Liver (tissue), 3 donors: ENCODE measurements around the gene TNFRSF12A.

ENCODE experiments used
- FOXA1 ChIP-seq: IDR thresholded peaks from 2 replicates; pipeline ENCODE4 v1.6.1; 2016; ENCODE audit warnings: antibody characterized with exemption
- HNF4A ChIP-seq, 2 donors: conservative IDR thresholded peaks; 2 replicates each; pipeline ENCODE4 v1.6.1; 2016; ENCODE audit warnings: antibody characterized with exemption in 2 of 2, mild to moderate bottlenecking in 2 of 2
- JUND ChIP-seq, 2 donors: IDR thresholded peaks; 2 replicates each; pipeline ENCODE4 v1.6.1; 2016; ENCODE audit warnings: antibody characterized with exemption in 2 of 2
- NR2F2 ChIP-seq: IDR thresholded peaks from 2 replicates; pipeline ENCODE4 v1.6.1; 2016; ENCODE audit warnings: antibody characterized with exemption
- RAD21 ChIP-seq, 2 donors: IDR thresholded peaks; 2 replicates each; pipeline ENCODE4 v1.6.1; 2016; ENCODE audit warnings: antibody characterized with exemption in 2 of 2, mild to moderate bottlenecking in 2 of 2
- RXRA ChIP-seq, 2 donors: IDR thresholded peaks; 2 replicates each; pipeline ENCODE4 v1.6.1; 2017 to 2018; ENCODE audit warnings: antibody characterized with exemption in 2 of 2, mild to moderate bottlenecking in 1 of 2
- SP1 ChIP-seq: IDR thresholded peaks from 2 replicates; pipeline ENCODE4 v1.6.1; 2018; ENCODE audit warnings: antibody characterized with exemption, mild to moderate bottlenecking
- TAF1 ChIP-seq: conservative IDR thresholded peaks from 2 replicates; pipeline ENCODE4 v1.6.1; 2016; ENCODE audit warnings: antibody characterized with exemption, mild to moderate bottlenecking
- YY1 ChIP-seq: IDR thresholded peaks from 2 replicates; pipeline ENCODE4 v1.6.1; 2016; ENCODE audit warnings: antibody characterized with exemption, mild to moderate bottlenecking
- TF ChIP-seq, protein P1 (sequence below): fragments of 150-350 bp; IDR thresholded peaks from 2 replicates; pipeline ENCODE4 v1.5.1; 2017; ENCODE audit warnings: improper control_type of control experiment, low read depth, low read length; ENCODE audit not compliant: missing input control
- TF ChIP-seq, protein P2 (sequence below): IDR thresholded peaks from 2 replicates; pipeline ENCODE4 v1.6.1; 2016; ENCODE audit warnings: antibody characterized with exemption
- TF ChIP-seq, protein P3 (sequence below): IDR thresholded peaks from 2 replicates; pipeline ENCODE4 v1.6.1; 2016; ENCODE audit warnings: antibody characterized with exemption
- TF ChIP-seq, protein P4 (sequence below): IDR thresholded peaks from 2 replicates; pipeline ENCODE4 v1.6.1; 2016; ENCODE audit warnings: antibody characterized with exemption
- TF ChIP-seq, protein P5 (sequence below): IDR thresholded peaks from 2 replicates; pipeline ENCODE4 v1.6.1; 2016; ENCODE audit warnings: antibody characterized with exemption, mild to moderate bottlenecking
- donor health status: healthy.
- donor health status: healthy.

DNA sequence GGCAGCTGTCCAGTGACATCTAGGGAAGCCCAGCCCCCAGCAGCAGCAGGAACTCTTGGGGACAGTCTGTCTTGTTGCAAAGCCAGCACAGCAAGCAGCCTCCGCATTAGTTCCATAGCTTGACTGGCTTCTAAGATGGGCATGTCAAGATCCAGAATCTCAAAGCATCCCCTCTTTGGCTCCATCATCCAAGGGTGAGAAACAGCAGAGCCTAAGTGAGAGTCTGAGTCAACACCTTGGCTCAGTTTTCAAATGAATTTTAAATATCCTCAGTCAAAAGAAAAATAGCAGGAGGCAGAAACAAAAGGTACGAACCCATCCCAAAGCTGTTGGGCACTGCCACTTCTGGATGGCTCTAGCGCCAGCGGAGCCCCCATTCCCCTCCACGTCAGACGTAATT, 5.2 kb upstream of the TNFRSF12A start:
- TF ChIP-seq TAF1 = no peak
- no peak for TF ChIP-seq NR2F2
- no peak for TF ChIP-seq RAD21 (IDR thresholded peaks at IDR 0.05)
- TF ChIP-seq, protein P1, sequence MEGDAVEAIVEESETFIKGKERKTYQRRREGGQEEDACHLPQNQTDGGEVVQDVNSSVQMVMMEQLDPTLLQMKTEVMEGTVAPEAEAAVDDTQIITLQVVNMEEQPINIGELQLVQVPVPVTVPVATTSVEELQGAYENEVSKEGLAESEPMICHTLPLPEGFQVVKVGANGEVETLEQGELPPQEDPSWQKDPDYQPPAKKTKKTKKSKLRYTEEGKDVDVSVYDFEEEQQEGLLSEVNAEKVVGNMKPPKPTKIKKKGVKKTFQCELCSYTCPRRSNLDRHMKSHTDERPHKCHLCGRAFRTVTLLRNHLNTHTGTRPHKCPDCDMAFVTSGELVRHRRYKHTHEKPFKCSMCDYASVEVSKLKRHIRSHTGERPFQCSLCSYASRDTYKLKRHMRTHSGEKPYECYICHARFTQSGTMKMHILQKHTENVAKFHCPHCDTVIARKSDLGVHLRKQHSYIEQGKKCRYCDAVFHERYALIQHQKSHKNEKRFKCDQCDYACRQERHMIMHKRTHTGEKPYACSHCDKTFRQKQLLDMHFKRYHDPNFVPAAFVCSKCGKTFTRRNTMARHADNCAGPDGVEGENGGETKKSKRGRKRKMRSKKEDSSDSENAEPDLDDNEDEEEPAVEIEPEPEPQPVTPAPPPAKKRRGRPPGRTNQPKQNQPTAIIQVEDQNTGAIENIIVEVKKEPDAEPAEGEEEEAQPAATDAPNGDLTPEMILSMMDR = no peak
- no peak for TF ChIP-seq RXRA (IDR thresholded peaks at IDR 0.05)
- TF ChIP-seq, protein P2, sequence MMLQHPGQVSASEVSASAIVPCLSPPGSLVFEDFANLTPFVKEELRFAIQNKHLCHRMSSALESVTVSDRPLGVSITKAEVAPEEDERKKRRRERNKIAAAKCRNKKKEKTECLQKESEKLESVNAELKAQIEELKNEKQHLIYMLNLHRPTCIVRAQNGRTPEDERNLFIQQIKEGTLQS = no peak
- no peak for TF ChIP-seq JUND (IDR thresholded peaks at IDR 0.05)
- no peak for TF ChIP-seq YY1
- TF ChIP-seq FOXA1 = no peak
- TF ChIP-seq, protein P3, sequence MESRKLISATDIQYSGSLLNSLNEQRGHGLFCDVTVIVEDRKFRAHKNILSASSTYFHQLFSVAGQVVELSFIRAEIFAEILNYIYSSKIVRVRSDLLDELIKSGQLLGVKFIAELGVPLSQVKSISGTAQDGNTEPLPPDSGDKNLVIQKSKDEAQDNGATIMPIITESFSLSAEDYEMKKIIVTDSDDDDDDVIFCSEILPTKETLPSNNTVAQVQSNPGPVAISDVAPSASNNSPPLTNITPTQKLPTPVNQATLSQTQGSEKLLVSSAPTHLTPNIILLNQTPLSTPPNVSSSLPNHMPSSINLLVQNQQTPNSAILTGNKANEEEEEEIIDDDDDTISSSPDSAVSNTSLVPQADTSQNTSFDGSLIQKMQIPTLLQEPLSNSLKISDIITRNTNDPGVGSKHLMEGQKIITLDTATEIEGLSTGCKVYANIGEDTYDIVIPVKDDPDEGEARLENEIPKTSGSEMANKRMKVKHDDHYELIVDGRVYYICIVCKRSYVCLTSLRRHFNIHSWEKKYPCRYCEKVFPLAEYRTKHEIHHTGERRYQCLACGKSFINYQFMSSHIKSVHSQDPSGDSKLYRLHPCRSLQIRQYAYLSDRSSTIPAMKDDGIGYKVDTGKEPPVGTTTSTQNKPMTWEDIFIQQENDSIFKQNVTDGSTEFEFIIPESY = no peak
- TF ChIP-seq, protein P4, sequence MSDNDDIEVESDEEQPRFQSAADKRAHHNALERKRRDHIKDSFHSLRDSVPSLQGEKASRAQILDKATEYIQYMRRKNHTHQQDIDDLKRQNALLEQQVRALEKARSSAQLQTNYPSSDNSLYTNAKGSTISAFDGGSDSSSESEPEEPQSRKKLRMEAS = no peak
- no peak for TF ChIP-seq HNF4A (conservative IDR thresholded peaks at IDR 0.05)
- no peak for TF ChIP-seq SP1
- TF ChIP-seq, protein P5, sequence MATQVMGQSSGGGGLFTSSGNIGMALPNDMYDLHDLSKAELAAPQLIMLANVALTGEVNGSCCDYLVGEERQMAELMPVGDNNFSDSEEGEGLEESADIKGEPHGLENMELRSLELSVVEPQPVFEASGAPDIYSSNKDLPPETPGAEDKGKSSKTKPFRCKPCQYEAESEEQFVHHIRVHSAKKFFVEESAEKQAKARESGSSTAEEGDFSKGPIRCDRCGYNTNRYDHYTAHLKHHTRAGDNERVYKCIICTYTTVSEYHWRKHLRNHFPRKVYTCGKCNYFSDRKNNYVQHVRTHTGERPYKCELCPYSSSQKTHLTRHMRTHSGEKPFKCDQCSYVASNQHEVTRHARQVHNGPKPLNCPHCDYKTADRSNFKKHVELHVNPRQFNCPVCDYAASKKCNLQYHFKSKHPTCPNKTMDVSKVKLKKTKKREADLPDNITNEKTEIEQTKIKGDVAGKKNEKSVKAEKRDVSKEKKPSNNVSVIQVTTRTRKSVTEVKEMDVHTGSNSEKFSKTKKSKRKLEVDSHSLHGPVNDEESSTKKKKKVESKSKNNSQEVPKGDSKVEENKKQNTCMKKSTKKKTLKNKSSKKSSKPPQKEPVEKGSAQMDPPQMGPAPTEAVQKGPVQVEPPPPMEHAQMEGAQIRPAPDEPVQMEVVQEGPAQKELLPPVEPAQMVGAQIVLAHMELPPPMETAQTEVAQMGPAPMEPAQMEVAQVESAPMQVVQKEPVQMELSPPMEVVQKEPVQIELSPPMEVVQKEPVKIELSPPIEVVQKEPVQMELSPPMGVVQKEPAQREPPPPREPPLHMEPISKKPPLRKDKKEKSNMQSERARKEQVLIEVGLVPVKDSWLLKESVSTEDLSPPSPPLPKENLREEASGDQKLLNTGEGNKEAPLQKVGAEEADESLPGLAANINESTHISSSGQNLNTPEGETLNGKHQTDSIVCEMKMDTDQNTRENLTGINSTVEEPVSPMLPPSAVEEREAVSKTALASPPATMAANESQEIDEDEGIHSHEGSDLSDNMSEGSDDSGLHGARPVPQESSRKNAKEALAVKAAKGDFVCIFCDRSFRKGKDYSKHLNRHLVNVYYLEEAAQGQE = no peak
